NT2/D1 (cell line): ENCODE measurements around the gene TSPAN17.

Experiments used
- SUZ12 ChIP-seq: IDR thresholded peaks from 2 replicates; pipeline ENCODE4 v1.6.1; 2011; ENCODE audit not compliant: insufficient read length, insufficient read depth; ENCODE audit errors: extremely low read depth
- ZNF274 ChIP-seq: IDR thresholded peaks from 2 replicates; pipeline ENCODE4 v1.6.1; 2011; ENCODE audit warnings: mild to moderate bottlenecking, low read depth, low read length

DNA sequence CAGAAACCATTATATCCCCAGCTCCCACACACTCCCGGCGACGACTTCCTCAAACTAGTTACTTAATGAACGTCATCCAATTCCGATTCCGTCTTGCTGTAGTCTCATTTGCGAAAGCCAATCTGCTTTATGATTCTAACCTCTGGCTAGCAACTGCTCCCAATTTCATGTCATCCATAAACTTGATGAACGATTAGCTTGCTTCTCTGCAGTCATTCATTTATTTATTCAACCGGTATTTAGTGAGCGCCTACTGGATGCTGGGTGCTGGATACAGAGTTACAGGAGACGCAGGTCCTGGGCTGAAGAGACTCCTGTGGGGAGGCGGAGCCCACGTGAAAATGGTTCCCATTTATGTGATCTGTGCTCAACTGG is 46.2 kb downstream of the TSPAN17 start:
- TF ChIP-seq ZNF274 (no peak), SUZ12 (no peak)
